Sigmoid colon (tissue), 3 donors: ENCODE data around the gene BACH1.

ENCODE experiments used
- POLR2A ChIP-seq, 2 donors: fragments of 450-650 bp; IDR thresholded peaks; one replicate each; pipeline ENCODE4 v1.6.1; 2016; ENCODE audit warnings: antibody characterized with exemption in 2 of 2, mild to moderate bottlenecking in 2 of 2, moderate library complexity in 2 of 2
- TF ChIP-seq, protein P1 (sequence below), 4 experiments: fragments of 450-650 bp in 3 of 4; fragments of 200-600 bp in 1 of 4; IDR thresholded peaks; one replicate each; pipeline ENCODE4 v1.5.1; 2016 to 2019; ENCODE audit warnings: antibody characterized with exemption in 4 of 4, mild to moderate bottlenecking in 3 of 4, moderate library complexity in 2 of 4

DNA sequence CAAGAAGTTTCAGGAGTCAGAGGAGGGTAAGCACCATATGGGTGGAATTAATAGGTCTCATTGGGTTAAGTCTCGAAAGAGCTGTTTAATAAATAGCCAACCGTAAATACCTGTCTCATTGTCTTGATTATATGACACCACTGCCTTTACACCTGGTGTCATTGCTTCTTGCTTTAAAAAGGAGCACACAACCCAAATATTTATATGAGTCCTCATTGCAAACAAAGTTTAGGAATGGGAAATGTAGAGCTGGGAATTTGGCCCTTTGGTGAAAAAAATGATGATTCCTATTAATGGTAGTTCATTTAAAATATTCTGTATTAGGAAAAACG is 2.1 kb downstream of the BACH1 start:
- no peak for TF ChIP-seq POLR2A (IDR thresholded peaks at IDR 0.05)
- TF ChIP-seq, protein P1, sequence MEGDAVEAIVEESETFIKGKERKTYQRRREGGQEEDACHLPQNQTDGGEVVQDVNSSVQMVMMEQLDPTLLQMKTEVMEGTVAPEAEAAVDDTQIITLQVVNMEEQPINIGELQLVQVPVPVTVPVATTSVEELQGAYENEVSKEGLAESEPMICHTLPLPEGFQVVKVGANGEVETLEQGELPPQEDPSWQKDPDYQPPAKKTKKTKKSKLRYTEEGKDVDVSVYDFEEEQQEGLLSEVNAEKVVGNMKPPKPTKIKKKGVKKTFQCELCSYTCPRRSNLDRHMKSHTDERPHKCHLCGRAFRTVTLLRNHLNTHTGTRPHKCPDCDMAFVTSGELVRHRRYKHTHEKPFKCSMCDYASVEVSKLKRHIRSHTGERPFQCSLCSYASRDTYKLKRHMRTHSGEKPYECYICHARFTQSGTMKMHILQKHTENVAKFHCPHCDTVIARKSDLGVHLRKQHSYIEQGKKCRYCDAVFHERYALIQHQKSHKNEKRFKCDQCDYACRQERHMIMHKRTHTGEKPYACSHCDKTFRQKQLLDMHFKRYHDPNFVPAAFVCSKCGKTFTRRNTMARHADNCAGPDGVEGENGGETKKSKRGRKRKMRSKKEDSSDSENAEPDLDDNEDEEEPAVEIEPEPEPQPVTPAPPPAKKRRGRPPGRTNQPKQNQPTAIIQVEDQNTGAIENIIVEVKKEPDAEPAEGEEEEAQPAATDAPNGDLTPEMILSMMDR (IDR thresholded peaks at IDR 0.05), result no peak
